ENCODE results near the gene SHISA9. TPM values are rescaled to one million over a fixed set of nuclear protein-coding genes. Genes with fewer than 3 reads are reported as not detected.

The SHISA9 gene
- total RNA-seq, 1 donor from 2014 or later = not detected

GRCh38 chr16:13138528-13138927 is 237.1 kb downstream of the SHISA9 start:
- no peak for DNase-seq
- Histone ChIP-seq H3K9me3 (no peaks in the 10 kb centered on the region), H3K27ac (no peak overlapping the region), H3K36me3 (no peaks in the 10 kb centered on the region), H3K4me3 (no peak overlapping the region), H3K4me1 (no peaks in the 10 kb centered on the region), H3K27me3 (ENCODE audit: low read depth) (no peaks in the 10 kb centered on the region)
- no peak for TF ChIP-seq CTCF (IDR thresholded peaks at IDR 0.05)
- ATAC-seq = no peak
- intact Hi-C loops (cut with DNase I) = no loop called here

DNA sequence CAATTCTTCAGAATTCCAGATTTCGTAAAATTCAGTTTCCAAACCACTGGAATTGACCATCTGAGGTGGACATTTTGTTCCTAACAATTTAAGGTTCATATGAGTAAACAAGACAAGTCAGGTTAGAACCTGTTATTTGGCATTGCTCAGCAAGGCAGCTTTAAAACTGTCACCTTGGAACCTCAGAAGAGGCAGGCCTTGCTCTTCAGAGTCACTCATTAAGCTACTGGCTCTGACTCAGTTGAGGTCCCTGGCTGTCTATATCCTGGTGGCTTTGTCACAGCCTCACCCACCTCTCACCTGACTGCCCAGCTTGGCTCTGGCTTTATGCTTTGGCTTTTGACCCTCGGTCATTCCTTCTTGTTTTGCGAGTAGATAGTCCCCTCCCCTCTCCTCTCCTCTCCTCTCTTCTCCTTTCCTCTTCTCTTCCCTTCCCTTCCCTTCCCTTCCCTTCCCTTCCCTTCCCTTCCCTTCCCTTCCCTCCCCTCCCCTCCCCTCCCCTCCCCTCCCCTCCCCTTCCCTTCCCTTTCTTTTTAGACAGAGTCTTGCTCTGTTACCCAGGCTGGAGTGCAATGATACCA is 238.4 kb downstream of the SHISA9 start:
- H3K27me3 ChIP-seq (ENCODE audit: low read depth) = no peaks in the 10 kb centered on the region
- no peak overlapping the region for H3K27ac ChIP-seq
- intact Hi-C loops (cut with DNase I) = no loop called here
- TF ChIP-seq CTCF (IDR thresholded peaks at IDR 0.05) = no peak
- DNase-seq (no peak), ATAC-seq (no peak)
- H3K4me3 ChIP-seq = no peak overlapping the region
- H3K9me3 ChIP-seq = no peaks in the 10 kb centered on the region
- no peaks in the 10 kb centered on the region for H3K4me1 ChIP-seq
- no peaks in the 10 kb centered on the region for H3K36me3 ChIP-seq

GRCh38 chr16:13143551-13143950 is 242.2 kb downstream of the SHISA9 start:
- DNase-seq (no peak), ATAC-seq (no peak)
- H3K36me3 ChIP-seq = no peaks in the 10 kb centered on the region
- no peak overlapping the region for H3K4me3 ChIP-seq
- no peak for TF ChIP-seq CTCF (IDR thresholded peaks at IDR 0.05)
- no peak overlapping the region for H3K27ac ChIP-seq
- intact Hi-C loops (cut with DNase I) = no loop called here
- no peaks in the 10 kb centered on the region for H3K27me3 ChIP-seq (ENCODE audit: low read depth)
- H3K4me1 ChIP-seq = no peaks in the 10 kb centered on the region
- no peaks in the 10 kb centered on the region for H3K9me3 ChIP-seq

- ATAC-seq = no peak
- no peak for DNase-seq
- TF ChIP-seq CTCF (IDR thresholded peaks at IDR 0.05) = no peak
- Histone ChIP-seq H3K9me3 (no peaks in the 10 kb centered on the region), H3K4me3 (no peak overlapping the region), H3K36me3 (no peaks in the 10 kb centered on the region), H3K27me3 (ENCODE audit: low read depth) (no peaks in the 10 kb centered on the region), H3K4me1 (no peaks in the 10 kb centered on the region), H3K27ac (no peak overlapping the region)
- intact Hi-C loops (cut with DNase I) = no loop called here
Measured at GRCh38 chr16:13146829-13147228, 245.4 kb downstream of the SHISA9 start.

- H3K9me3 ChIP-seq = no peaks in the 10 kb centered on the region
- DNase-seq (no peak), ATAC-seq (no peak)
- H3K27me3 ChIP-seq (ENCODE audit: low read depth) = no peaks in the 10 kb centered on the region
- H3K4me3 ChIP-seq = no peak overlapping the region
- TF ChIP-seq CTCF (IDR thresholded peaks at IDR 0.05) = no peak
- H3K27ac ChIP-seq = no peak overlapping the region
- no peaks in the 10 kb centered on the region for H3K4me1 ChIP-seq
- intact Hi-C loops (cut with DNase I) = no loop called here
- no peaks in the 10 kb centered on the region for H3K36me3 ChIP-seq
Measured at GRCh38 chr16:13148294-13148693, 246.9 kb downstream of the SHISA9 start.

DNA sequence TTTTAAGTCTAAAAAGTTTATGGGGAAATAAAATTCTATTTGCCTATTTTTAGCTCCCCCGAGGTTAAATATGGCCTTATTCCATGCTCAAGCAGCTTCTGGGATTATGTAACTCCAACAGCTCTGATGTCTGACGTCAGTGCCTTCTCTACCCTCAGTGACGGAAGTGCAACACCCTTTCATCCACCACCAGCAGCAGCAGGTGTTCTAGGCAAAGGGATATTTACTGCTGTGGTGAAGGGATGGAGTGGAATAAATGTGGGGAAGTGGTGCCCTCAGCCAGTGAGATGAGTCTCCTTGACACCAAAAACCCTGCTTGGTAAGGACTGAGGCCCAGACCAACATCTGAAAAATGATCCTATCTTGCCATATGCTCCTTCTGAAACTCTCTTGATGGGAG is 247.4 kb downstream of the SHISA9 start:
- Histone ChIP-seq H3K27ac (no peak overlapping the region), H3K4me1 (no peaks in the 10 kb centered on the region), H3K36me3 (no peaks in the 10 kb centered on the region), H3K27me3 (ENCODE audit: low read depth) (no peaks in the 10 kb centered on the region), H3K4me3 (no peak overlapping the region), H3K9me3 (no peaks in the 10 kb centered on the region)
- intact Hi-C loops (cut with DNase I) = no loop called here
- ATAC-seq (no peak), DNase-seq (no peak)
- TF ChIP-seq CTCF (IDR thresholded peaks at IDR 0.05) = no peak
